HG03025 (cell line): ENCODE measurements around the gene ARIH2.

Experiments used
- ATAC-seq: cut with Tn5 transposase; IDR thresholded peaks from one replicate; pipeline ENCODE4 v1.9.1; 2021; ENCODE audit warnings: mild to moderate bottlenecking, moderate library complexity; ENCODE audit not compliant: unreplicated experiment, low FRiP score

ARIH2 gene

DNA sequence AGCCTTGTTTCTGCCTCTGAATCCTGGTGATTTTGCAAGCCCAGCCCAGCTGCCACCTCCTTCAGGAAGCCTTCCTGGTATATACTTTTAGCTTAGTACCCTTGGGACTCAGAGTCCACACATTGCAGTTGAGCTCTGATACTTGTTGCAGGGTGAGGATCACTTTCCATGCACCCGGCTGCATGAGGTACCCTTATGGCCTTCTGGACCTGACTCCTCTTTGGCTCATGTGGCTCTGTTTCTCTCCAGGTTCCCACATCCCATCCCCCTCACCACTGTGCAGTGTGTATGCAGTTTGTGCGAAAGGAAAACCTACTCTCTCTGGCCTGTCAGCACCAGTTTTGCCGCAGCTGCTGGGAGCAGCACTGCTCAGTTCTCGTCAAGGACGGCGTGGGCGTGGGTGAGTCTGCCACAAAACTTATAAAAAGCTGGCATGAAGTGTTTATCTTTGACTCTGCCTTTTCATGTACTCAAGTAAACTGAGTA lies 48.3 kb downstream of the ARIH2 start:
- no peak for ATAC-seq

DNA sequence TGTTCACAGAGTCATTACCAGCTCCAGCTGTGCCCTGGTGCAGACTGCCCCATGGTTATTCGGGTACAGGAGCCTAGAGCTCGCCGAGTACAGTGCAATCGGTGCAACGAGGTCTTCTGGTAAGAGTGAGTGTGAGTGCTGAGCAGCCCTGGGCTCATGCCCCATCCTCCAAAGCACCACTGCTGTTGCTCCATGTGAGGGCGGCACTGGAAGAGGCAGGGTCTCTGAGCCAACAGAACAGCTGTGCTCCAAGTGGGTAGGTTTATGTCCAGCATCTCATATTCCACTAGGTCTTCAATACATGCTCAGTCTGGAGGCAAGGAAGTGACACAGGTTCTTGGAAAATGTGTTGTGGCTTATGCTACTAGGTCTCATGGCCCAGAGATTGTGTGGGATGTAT lies 51.9 kb downstream of the ARIH2 start:
- ATAC-seq = no peak

DNA sequence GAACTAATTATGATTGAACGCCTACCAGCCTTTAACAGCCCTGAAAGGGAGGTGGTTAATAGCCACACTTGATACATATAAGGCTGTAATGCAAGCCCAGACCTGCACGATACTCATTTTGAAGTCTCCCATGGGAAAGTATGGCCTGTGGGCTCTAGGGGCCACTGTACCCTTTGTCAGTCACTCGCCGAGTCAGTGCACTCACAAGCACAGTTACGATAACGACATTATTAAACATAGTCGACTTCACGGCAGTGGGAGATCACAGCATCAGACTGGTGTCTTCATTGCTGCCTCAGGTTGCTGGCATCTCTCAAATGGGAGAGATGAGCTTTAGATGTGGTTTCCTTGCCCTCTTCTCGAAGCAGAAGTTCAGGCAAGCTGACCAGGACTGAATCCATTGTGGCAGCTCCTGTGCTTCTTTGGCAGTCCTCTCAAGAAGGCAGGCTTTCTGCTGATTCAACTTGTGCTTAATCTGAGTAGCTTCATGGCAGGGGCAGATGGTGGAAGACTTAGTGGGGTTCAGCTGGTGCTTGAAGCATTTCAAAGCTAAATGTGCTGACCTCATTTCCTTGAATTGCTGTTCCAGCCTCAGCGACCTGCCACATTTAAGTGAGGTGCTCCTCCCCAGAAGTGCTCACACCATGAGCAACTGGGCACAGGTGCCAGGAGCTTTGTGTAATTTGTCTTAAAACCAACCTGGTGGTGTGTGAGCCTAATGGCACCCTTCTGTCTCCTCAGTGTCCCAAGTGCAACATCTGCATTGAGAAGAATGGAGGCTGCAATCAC lies 55.6 kb downstream of the ARIH2 start:
- no peak for ATAC-seq

DNA sequence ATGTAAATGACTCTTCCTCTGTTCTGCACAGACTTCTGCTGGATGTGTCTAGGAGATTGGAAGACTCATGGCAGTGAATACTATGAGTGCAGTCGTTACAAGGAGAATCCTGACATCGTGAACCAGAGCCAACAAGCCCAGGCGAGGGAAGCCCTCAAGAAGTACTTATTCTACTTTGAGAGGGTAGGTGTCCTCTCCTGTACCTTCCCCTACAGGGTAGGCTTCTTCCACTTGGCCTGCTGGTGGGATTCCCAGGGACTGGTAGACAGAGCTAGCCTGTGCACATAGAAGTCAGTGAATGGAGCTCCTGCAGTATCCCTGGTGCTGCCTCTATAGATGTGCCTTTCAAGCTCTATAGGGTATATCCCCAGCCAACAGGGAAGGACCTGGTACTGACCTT lies 60.8 kb downstream of the ARIH2 start:
- ATAC-seq = no peak

DNA sequence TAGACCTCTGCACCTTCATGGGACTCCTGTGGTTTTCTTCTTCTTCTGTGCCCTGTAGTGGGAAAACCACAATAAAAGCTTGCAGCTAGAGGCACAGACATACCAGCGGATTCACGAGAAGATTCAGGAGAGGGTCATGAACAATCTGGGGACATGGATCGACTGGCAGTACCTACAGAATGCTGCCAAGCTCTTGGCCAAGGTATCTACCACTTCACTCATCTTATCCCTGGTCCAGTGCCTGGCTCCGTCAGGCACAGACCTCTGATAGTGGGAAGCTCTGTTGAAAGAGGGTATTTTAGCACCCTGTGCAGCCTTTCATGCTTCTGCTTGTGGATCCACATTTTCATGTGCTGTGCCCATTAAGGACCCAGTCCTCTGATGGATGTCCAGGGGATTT lies 61.7 kb downstream of the ARIH2 start:
- no peak for ATAC-seq

DNA sequence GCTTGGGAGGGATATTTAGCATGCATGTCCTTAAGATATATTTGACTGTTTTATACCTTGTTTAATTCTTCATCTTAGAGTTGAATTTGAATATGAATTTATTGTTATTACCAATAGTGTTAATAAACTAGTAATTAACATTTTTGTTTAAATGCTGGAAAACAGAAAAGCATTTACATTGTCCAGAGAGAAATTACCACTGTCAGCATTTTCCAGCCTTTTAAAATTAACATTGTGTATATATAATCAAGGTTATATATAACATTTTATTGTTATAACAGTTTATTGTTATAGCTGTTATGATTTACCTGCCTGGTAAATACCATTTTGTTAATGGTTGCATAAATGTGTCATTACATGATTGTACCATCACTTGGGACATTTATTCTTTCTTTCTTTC lies 63.4 kb downstream of the ARIH2 start:
- ATAC-seq = no peak

DNA sequence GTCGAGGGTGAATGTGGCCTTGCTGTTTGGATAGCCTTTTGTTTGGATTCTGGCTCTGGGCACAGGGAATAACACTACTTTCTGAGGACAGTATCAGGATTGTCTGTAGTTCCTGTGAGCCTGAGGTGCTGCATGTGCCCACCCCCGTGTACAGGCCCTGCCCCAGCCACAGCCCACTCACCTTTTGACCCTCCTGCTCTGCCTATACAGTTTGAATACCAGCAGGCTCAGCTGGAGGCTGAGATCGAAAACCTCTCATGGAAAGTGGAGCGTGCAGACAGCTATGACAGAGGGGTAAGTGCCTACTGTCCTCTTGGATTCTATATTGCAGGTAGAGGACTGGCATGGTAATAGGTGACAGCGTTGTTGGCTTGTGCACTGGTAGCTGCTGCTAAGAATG lies 64.0 kb downstream of the ARIH2 start:
- ATAC-seq = no peak

DNA sequence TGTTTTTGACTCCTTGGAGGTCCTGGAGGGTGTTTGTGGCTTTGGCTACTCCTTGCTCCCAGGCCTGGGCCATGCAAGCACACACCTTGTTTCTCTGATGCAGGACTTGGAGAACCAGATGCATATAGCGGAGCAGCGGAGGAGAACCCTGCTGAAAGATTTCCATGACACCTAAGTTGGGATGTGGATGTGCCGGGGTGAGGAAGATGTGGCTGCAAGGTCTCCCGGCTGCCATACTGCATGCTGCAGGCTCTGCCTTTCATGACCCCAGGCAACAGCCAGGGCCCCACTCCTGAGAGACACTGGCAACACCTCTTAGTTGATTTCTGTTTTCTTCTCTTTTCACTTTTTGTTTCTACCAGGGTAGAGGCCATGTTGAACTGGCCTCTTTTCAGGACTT lies 64.5 kb downstream of the ARIH2 start:
- no peak for ATAC-seq

DNA sequence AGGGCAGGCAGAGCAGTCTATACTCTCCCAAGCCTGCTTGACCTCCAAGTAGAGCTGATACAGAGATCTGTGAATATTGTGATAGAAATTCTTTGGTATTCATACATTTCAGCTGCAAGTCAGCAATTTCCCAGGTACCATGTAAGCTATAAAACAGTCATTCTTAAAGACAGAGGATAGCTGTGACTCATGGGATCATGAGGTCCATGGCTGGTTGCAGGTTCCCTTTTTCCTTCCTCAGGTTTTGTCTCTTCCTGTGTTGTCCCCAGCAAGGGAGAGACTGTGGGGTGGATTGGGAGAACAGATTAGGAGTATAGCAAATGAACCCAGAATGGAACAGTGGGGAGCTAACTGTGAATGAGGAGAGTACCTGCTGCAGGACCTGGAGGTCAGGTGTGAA lies 66.0 kb downstream of the ARIH2 start:
- no peak for ATAC-seq

DNA sequence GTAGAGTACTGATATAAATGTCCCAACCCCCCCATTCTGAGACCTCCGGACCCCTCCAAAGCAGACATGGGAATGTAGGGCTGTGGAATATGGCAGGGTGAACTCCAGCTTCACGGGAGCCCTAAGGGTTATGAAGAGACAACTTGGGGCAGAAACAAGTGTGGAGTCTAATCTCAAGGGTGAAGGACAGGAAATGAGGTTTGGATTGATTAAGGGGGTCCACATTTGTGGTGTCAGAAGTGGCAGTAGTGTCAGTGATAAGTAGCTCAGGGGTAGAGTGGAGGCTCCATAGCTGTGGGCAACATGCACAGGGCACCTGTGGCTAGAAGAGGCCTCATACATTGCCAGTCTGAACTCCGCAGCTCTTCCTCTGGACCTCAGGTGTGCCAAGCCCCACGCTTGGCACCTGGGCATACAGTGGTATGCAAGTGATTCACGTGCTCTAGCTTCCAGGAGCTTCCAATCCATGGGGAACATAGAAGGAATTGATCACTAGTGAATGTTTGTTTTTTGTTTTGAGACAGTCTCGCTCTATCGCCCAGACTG lies 67.3 kb downstream of the ARIH2 start:
- ATAC-seq = no peak

DNA sequence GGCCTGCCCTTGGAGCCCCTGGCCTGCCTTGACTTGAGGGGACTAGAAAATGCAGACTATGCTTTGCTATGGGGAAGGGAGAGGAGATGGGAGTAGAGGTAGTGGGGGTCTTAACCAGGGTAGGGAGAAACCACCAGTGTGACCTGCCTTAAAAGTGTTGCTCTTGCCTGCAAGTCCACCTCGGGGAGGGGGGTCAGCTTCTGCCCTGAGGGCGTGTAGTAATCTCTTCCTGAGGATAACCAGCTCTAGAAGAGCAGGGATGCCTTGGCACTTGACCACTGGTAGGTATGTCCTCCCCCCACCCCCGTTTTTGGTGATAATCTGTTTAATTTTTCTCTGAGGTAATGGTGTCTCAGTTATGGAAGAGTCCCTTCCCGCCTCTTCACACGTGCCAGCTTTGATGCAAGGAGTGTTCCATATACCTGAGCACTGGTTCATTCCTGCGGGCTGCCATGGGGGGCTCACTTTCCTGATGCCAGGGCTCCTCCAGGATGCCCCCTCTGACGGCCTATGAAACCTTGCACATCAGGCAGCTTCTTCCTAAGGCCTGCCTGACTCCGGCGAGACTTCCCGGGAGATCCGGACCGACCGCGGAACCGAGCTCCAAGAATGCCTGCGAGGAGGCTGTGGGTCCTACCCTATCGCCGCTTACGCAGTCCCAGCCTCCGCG lies 70.6 kb downstream of the ARIH2 start:
- no peak for ATAC-seq

DNA sequence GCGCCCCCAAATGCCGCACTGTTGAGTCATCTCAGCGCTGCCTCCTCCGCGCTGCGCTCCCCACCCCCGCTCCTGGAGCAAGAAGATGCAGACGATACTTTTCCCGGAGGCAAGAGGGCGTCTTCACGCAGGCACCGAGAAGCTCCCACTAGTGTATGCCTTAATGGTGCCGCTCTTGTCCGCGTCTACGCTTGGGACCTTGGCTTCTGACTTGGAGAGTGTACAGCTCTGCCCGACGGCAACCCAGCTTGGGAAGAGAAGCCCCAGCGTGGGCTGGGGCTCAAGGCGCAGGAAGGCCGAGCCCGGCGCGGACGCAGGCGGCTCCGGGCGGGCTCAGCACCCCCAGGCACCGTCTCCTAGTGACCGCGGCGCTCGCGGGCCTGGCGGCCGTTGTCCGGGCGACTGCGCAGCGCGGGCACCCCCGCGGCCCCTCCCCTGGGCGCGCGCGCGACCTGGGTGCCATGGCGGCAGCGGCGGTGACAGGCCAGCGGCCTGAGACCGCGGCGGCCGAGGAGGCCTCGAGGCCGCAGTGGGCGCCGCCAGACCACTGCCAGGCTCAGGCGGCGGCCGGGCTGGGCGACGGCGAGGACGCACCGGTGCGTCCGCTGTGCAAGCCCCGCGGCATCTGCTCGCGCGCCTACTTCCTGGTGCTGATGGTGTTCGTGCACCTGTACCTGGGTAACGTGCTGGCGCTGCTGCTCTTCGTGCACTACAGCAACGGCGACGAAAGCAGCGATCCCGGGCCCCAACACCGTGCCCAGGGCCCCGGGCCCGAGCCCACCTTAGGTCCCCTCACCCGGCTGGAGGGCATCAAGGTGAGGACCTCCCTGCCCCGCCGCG lies 71.4 kb downstream of the ARIH2 start, which contains the start of gene P4HTM:
Gene P4HTM (plus strand): TSS at position 446 of the 840 bp plus-strand sequence. CDS start 16 bp downstream, at position 462.
- ATAC-seq = peak; percentile 42

DNA sequence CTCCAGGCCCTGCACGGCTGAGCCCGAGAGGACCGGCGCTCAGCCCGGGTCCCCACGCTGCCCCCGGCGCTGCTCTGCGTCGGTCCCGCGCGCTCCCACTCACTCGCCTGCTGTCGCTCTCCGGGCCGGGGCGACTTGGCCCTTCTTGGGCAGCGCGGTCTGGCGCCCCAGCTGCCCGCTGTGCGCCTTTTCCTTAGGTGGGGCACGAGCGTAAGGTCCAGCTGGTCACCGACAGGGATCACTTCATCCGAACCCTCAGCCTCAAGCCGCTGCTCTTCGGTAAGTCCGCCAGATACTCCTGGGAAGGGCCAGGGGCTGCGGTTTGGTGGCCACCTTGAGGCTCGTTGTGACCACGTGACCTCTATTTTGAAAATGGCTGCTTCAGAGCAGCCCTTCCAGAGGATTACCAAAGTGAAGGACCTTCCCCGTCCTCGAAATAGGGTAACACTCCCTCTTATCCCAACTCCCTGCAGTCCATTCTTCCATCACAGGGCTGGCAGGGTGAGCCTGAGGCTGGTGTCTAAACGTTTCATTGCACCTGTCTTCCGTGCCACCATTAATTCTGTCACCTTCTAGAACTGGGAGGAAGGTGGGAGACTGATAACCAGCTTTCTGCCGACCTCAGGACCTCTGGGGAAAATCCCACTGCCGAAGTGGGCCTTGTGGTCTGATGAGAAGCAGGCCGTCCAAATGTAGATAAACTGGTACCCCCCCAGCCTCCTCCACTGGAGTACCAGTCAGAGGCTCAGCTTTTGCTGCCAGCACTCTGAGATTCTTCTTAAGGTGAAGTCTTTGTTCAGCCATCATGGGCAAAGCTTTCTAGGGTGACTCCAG lies 72.2 kb downstream of the ARIH2 start:
- ATAC-seq = no peak

DNA sequence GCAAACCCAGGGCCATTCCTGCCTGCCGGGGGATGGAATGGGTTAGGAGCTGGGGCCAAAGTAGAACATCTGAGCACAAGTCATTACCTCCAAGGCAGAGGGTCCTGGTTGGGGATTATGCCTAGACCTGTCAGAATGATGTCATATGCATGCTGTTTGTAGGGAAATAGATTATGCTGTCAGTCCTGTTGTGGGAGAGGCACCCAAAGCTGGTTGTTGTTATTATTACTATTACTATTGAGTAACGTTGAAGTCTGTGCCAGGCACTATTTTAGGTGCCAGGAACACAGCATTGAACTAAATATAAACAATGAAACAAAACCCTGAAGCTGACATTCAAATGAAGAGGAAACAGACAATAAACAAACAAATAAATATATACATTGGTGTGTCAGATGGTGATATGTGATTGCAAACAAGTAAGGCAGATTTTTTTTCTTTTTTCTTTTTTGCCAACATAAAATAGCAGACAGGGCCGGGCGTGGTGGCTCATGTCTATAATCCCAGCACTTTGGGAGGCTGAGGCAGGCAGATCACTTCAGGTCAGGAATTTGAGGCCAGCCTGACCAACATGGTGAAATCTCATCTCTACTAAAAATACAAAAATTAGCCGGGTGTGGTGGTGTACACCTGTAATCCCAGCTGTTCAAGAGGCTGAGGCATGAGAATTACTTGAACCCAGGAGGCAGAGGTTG lies 73.4 kb downstream of the ARIH2 start:
- ATAC-seq = no peak

DNA sequence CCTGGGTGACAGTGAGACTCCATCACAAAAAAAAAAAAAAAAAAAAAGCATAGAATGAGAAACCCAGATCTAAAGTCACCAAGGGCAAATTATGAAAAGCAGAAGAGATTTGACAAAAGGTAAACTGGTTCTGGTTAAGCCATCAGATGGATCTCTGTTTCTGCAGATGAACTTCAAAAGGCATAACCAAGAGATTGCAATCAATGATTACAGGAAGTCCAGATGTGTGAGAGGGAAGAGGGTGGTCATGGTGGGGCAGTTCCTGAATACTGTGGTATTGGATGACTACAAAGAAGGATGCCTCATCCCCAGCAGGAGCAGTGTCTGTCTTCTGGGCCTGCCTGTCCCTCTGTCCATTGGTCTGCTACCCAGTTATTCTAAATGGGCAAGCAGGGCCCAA lies 75.2 kb downstream of the ARIH2 start:
- ATAC-seq = no peak

DNA sequence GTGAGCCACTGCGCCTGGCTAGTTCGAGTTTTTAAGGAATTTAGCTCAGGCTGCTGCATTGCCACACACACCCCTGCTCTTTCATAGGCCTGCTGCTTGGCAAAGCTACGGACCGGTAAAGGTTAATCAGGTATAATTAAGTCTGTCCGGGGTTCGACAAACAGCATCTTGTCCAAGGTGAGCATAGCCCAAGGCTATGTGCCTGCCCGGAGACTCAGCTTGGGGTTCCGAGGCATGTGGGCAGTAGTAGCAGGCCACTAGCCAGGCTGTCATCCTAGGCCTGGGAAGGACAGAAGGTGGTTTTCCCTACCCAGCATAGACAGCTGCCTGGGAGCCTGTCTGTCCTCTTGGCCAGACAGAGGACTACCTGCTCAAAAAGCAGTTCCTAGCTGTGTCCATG lies 78.0 kb downstream of the ARIH2 start:
- no peak for ATAC-seq

DNA sequence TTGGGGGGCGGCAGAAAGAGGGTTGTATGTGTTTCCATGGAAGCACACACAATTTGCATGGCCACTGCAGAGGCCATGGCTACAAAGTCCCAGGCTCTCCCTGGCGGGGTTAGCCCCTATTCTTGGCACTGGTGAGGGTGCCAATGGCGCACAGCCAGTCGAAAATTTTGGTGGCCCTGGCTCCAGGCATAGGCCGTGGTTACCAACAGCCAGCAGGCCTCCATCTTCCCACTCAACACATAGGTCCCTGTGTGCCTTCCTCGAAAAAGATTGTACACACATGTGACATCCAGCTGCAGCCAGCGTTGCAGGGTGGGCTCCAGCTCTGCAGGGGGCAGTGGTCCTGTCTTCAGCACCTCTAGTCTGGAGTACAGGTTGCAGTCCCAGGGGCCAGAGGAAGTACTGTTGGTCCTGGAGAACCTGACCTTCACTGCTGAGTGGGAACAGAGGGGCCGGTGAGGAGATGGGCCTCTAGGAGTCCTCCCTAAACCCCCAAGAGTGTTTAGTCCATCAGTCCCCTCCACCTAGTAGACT lies 78.5 kb downstream of the ARIH2 start:
- ATAC-seq = no peak

DNA sequence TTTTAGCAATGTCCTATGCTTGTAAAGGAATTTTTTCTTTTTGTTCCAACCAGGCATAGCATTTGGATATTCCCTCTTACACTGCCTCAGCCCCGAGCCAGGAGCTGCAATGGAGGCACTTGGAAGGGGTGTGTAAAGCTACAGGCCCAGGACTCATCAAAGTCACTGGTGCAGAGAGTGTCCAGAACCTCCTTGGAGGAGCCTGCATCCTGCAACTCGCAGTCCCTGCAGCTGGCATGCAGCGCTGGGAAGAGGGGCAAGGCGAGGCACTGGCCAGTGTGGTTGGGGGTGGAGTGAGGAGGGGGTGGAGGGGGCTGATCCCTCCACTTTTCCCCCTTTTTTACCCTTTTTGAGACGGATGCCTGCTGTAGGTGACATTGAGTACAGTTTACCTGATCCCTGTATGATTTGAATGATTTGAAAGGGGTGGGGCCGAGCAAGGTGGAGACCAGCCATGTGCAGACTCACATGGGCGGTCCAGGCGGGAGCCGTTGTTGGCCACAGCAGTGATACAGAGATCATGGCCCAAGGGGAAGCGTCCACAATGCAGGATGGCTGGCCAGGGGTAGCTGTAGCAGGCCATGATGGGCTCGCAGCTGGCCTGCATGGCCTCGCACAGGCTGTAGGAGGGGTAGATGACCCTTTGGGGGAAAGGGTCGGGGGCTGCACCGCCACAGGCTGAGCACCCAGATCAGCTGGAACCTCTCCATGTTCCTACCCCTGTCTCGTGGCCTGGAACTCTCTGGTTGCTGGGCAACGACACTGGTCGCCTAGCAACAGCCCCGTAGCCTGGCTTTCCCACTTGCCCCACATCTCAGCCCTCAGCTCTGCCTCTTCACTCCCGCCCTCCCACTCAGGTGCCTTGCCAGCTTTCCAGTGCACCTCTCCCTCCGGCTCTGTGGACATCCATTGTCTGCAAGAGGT lies 79.3 kb downstream of the ARIH2 start:
- ATAC-seq = no peak
